Measurements from ENCODE around the gene DSP.

The DSP gene

DNA sequence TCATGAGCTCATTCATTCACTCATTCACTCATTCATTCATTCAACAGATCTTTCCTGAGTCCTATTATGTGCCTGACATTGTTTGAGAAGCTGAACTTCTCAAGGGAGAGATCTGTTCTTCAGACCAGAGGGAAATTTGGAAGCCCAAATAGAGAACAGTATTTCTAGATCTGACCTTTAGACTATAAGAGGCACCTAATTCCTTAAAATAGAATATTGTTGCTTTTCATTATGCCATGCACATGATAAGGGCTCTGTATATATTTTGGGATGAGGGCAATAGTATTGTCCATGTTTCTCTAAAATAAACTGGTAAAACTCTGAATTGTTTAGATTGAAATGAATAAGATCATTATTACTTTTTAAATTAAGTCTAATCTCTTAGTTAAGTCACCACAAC is 18.6 kb upstream of the DSP start:
- Histone ChIP-seq H3K27me3 (replicated peaks; ENCODE audit: insufficient read depth, low read length) (no peaks in the 10 kb centered on the region), H3K9me2 (replicated peaks; ENCODE audit: insufficient read depth, low read length) (no peaks in the 10 kb centered on the region), H3K4me2 (ENCODE audit: low read depth, low read length) (no peak overlapping the region), H3K4me1 (ENCODE audit: low read length) (no peaks in the 10 kb centered on the region), H3K4me3 (ENCODE audit: low read length) (no peak overlapping the region), H3K36me3 (replicated peaks; ENCODE audit: insufficient read depth, low read length) (no peaks in the 10 kb centered on the region), H4K20me1 (ENCODE audit: insufficient read depth, low read length) (no peaks in the 10 kb centered on the region), H3K9me3 (replicated peaks; ENCODE audit: insufficient read depth, low read length) (no peaks in the 10 kb centered on the region), H3K27ac (ENCODE audit: low read length) (no peak overlapping the region), H3K9ac (ENCODE audit: low read length) (no peak overlapping the region), H2AFZ (ENCODE audit: low read length) (no peak overlapping the region), H3K79me2 (ENCODE audit: low read length) (no peaks in the 10 kb centered on the region), H3F3A (ENCODE audit: insufficient read depth, low read length) (no peaks in the 10 kb centered on the region)
- no peak for DNase-seq
- TF ChIP-seq, protein P1, sequence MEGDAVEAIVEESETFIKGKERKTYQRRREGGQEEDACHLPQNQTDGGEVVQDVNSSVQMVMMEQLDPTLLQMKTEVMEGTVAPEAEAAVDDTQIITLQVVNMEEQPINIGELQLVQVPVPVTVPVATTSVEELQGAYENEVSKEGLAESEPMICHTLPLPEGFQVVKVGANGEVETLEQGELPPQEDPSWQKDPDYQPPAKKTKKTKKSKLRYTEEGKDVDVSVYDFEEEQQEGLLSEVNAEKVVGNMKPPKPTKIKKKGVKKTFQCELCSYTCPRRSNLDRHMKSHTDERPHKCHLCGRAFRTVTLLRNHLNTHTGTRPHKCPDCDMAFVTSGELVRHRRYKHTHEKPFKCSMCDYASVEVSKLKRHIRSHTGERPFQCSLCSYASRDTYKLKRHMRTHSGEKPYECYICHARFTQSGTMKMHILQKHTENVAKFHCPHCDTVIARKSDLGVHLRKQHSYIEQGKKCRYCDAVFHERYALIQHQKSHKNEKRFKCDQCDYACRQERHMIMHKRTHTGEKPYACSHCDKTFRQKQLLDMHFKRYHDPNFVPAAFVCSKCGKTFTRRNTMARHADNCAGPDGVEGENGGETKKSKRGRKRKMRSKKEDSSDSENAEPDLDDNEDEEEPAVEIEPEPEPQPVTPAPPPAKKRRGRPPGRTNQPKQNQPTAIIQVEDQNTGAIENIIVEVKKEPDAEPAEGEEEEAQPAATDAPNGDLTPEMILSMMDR (IDR thresholded peaks at IDR 0.05; ENCODE audit: low read length) = no peak
- TF ChIP-seq EZH2phosphoT487 (IDR thresholded peaks at IDR 0.05; ENCODE audit: low read length) (no peak), EZH2 (optimal IDR thresholded peaks at IDR 0.05; ENCODE audit: low read depth, low read length) (no peak)

DNA sequence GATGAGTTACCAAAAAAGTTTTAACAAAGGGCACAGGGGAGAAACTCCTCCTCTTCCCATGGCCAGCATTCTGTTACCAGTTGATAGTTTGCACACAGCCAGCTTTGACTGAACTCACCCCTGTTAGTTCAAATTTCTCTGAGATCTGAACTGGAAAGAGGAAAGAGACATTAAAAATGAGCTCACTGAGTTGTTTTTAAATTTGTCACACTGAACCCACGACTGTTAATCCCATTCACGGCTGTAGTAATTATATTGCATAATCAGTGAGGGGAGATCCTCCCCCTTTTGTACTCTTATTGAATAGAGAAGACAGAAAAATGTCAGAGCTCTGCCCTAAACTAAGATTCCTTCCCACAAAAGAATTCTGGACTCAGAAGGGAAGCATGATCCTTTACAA is 17.5 kb upstream of the DSP start:
- Histone ChIP-seq H3K9me3 (replicated peaks; ENCODE audit: insufficient read depth, low read length) (no peaks in the 10 kb centered on the region), H3F3A (ENCODE audit: insufficient read depth, low read length) (no peaks in the 10 kb centered on the region), H3K4me2 (ENCODE audit: low read depth, low read length) (no peak overlapping the region), H3K9me2 (replicated peaks; ENCODE audit: insufficient read depth, low read length) (no peaks in the 10 kb centered on the region), H2AFZ (ENCODE audit: low read length) (no peak overlapping the region), H3K4me1 (ENCODE audit: low read length) (no peaks in the 10 kb centered on the region), H3K36me3 (replicated peaks; ENCODE audit: insufficient read depth, low read length) (no peaks in the 10 kb centered on the region), H3K27me3 (replicated peaks; ENCODE audit: insufficient read depth, low read length) (no peaks in the 10 kb centered on the region), H4K20me1 (ENCODE audit: insufficient read depth, low read length) (no peaks in the 10 kb centered on the region), H3K9ac (ENCODE audit: low read length) (no peak overlapping the region), H3K79me2 (ENCODE audit: low read length) (no peaks in the 10 kb centered on the region), H3K4me3 (ENCODE audit: low read length) (no peak overlapping the region), H3K27ac (ENCODE audit: low read length) (no peak overlapping the region)
- TF ChIP-seq EZH2 (optimal IDR thresholded peaks at IDR 0.05; ENCODE audit: low read depth, low read length) (no peak), EZH2phosphoT487 (IDR thresholded peaks at IDR 0.05; ENCODE audit: low read length) (no peak)
- TF ChIP-seq, protein P1 (IDR thresholded peaks at IDR 0.05; ENCODE audit: low read length) = no peak
- DNase-seq = no peak

DNA sequence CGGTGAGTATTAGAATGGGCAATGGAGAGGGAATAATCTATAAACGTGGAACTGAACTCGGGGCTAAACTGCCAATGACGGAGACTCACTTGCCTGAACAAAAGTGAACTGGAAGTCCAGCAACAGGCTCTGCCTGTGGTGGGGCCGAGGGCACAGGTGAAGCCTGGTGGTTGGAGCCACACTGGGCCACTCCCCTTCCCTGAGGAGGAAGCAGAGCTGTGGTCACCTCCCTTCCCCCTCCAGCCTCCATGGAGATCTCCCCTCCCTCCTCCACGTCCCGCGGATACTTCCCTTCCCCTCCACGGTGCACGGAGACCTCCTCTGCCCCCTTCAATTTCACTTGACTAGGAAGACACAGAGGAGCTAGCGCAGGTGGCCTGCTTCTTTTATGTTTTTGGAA is 14.7 kb upstream of the DSP start:
- no peaks in the 10 kb centered on the region for H3K9me2 ChIP-seq (replicated peaks; ENCODE audit: insufficient read depth, low read length)
- no peaks in the 10 kb centered on the region for H3K27me3 ChIP-seq (replicated peaks; ENCODE audit: insufficient read depth, low read length)
- DNase-seq = no peak
- no peak overlapping the region for H3K9ac ChIP-seq (ENCODE audit: low read length)
- no peaks in the 10 kb centered on the region for H3K4me1 ChIP-seq (ENCODE audit: low read length)
- no peaks in the 10 kb centered on the region for H3K79me2 ChIP-seq (ENCODE audit: low read length)
- no peak overlapping the region for H2AFZ ChIP-seq (ENCODE audit: low read length)
- no peak overlapping the region for H3K4me2 ChIP-seq (ENCODE audit: low read depth, low read length)
- H4K20me1 ChIP-seq (ENCODE audit: insufficient read depth, low read length) = no peaks in the 10 kb centered on the region
- no peaks in the 10 kb centered on the region for H3K36me3 ChIP-seq (replicated peaks; ENCODE audit: insufficient read depth, low read length)
- no peak overlapping the region for H3K4me3 ChIP-seq (ENCODE audit: low read length)
- H3K9me3 ChIP-seq (replicated peaks; ENCODE audit: insufficient read depth, low read length) = no peaks in the 10 kb centered on the region
- no peak overlapping the region for H3K27ac ChIP-seq (ENCODE audit: low read length)
- H3F3A ChIP-seq (ENCODE audit: insufficient read depth, low read length) = no peaks in the 10 kb centered on the region
- TF ChIP-seq EZH2 (optimal IDR thresholded peaks at IDR 0.05; ENCODE audit: low read depth, low read length) (no peak), EZH2phosphoT487 (IDR thresholded peaks at IDR 0.05; ENCODE audit: low read length) (no peak)
- TF ChIP-seq, protein P1 (IDR thresholded peaks at IDR 0.05; ENCODE audit: low read length) = no peak

All from MM.1S (cell line).